ENCODE data around the gene STXBP3.
"Not testable (repeated sequence)": the region's sequence is repeated elsewhere in the genome, so short reads cannot be mapped to it uniquely, and the experiment has no call there.

The STXBP3 gene, protein sequence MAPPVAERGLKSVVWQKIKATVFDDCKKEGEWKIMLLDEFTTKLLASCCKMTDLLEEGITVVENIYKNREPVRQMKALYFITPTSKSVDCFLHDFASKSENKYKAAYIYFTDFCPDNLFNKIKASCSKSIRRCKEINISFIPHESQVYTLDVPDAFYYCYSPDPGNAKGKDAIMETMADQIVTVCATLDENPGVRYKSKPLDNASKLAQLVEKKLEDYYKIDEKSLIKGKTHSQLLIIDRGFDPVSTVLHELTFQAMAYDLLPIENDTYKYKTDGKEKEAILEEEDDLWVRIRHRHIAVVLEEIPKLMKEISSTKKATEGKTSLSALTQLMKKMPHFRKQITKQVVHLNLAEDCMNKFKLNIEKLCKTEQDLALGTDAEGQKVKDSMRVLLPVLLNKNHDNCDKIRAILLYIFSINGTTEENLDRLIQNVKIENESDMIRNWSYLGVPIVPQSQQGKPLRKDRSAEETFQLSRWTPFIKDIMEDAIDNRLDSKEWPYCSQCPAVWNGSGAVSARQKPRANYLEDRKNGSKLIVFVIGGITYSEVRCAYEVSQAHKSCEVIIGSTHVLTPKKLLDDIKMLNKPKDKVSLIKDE

GRCh38 chr1:108746382-108747170 is at the start of gene STXBP3:
TSS of gene STXBP3 (plus strand) at chr1:108746674. CDS start at chr1:108746738, 64 bp downstream.
- peak; percentile 100 for DNase-seq (ENCODE audit: low read depth in 2 of 2)

GRCh38 chr1:108699375-108700332 is 46.8 kb upstream of the STXBP3 start:
- DNase-seq (ENCODE audit: low read depth in 2 of 2): no peak

- DNase-seq (ENCODE audit: low read depth in 2 of 2): no peak
Observed at GRCh38 chr1:108701176-108701849, 45.2 kb upstream of the STXBP3 start.

DNA sequence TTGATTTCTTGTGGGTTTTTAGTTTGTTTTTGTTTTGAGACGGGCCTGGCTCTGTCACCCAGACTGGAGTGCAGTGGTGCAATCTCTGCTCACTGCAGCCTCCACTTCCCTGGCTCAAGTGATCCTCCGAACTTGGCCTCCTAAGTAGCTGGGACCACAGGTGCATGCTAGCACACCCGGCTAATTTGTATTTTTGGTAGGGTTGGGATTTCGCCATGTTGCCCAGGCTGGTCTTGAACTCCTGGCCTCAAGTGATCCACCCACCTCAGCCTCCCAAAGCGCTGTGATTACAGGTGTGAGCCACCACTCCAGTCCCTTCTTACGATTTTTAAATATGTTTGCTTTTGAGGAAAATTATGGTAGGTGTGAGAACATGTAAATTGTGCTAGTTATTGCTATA is 44.4 kb upstream of the STXBP3 start:
- DNase-seq (ENCODE audit: low read depth in 2 of 2): not testable (repeated sequence)

GRCh38 chr1:108703939-108704338 is 42.5 kb upstream of the STXBP3 start:
- DNase-seq (ENCODE audit: low read depth in 2 of 2): no peak

DNA sequence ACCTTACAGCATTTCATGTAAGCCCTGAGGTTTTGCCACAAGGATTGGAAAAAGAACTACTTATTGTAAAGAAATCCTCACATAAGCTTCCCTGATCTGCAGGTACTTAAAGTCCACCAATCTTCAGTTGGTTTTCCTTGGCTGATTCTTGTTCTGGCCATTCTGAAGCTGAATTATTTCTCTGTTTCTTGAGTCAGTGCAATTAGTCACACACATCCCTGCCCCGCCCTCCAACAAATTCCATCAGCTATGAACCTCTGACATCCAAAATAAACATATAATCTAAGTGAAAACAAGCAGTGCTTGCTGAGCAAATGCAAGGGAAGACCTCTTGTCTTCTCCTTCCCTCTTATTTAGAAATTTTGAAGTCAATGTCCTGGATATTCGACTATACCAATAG is 42.0 kb upstream of the STXBP3 start:
- DNase-seq (ENCODE audit: low read depth in 2 of 2): no peak

GRCh38 chr1:108706643-108707042 is 39.8 kb upstream of the STXBP3 start:
- no peak for DNase-seq (ENCODE audit: low read depth in 2 of 2)

- peak in 1 of 2 donors; percentile 50 for DNase-seq (ENCODE audit: low read depth in 2 of 2)
Observed at GRCh38 chr1:108708691-108709660, 37.5 kb upstream of the STXBP3 start.

DNA sequence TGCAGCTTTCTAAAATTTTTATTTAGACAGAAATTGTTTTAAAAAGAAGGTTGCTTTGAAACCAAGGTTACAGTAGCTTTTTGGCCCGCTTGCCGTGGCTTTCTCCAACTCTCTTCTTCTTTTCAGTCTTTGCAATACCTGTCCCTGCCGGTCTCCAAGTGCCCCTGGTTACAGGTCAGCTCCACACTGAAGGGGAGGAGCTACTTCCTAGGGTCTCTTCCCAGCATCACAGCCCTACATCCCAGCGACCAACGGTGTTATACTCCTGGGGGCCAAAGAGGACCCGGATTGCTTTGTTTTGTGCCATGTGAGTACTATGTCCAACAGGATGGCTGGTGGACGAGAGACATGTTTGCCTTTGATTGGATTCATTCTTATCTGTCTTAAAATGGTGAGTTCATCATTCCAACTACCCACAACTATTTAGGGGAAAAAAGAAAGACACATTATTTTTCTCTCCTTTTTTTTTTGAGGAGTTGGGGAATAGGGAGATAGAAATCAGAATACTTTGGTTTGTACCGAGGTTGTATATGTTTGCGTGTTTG is 33.8 kb upstream of the STXBP3 start, which contains the start of gene FNDC7:
TSS of gene FNDC7 (plus strand) at position 303 of the 545 bp plus-strand sequence. CDS start at position 329, 26 bp downstream.
- no peak for DNase-seq (ENCODE audit: low read depth in 2 of 2)

DNA sequence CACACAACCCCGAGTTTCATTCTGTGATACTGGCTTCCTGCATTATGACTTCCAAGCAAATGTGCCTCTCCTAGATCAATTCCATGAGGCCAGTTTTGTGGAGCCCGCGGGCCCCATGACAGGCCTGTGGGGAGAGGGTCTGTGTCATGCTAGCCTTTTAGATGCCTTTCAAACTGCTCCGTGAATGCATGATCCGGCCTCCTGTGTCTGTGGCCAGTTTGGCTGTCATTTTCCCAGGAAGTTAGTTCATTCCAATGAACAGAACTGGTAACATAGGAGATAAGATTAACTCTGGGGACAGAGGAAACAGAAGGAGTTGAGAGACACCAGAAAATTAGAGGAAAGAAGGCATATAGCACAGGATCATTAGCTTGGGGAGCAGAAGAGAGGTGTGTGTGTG is 30.5 kb upstream of the STXBP3 start:
- DNase-seq (ENCODE audit: low read depth in 2 of 2): no peak

GRCh38 chr1:108716437-108717230 is 29.8 kb upstream of the STXBP3 start:
- no peak for DNase-seq (ENCODE audit: low read depth in 2 of 2)

DNA sequence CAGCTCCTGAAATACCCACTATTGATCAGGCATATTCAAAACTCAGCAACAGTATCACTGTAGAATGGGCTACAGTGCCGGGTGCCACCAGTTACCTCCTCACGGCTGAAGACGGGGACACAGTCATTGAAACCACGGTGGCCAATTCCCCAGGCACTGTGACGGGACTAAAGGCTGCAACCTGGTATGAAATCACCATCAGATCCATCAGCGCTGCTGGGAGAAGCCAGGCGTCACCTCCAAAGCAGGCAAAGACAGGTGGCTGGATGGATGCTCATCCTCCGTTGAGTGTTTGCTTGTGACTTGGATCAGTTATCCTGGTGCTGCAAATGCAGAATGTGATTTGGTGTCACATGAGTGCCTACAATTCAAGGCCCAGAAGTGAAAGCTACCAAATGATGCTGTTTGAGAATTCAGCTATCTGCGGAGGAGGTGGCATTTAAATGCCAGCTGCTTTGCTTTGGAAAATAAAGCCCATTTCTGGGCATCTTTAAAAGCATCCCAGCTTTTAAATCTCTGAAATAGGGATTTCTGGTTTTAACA is 28.6 kb upstream of the STXBP3 start:
- no peak for DNase-seq (ENCODE audit: low read depth in 2 of 2)

- DNase-seq (ENCODE audit: low read depth in 2 of 2): no peak
Observed at GRCh38 chr1:108718927-108719655, 27.4 kb upstream of the STXBP3 start.

DNA sequence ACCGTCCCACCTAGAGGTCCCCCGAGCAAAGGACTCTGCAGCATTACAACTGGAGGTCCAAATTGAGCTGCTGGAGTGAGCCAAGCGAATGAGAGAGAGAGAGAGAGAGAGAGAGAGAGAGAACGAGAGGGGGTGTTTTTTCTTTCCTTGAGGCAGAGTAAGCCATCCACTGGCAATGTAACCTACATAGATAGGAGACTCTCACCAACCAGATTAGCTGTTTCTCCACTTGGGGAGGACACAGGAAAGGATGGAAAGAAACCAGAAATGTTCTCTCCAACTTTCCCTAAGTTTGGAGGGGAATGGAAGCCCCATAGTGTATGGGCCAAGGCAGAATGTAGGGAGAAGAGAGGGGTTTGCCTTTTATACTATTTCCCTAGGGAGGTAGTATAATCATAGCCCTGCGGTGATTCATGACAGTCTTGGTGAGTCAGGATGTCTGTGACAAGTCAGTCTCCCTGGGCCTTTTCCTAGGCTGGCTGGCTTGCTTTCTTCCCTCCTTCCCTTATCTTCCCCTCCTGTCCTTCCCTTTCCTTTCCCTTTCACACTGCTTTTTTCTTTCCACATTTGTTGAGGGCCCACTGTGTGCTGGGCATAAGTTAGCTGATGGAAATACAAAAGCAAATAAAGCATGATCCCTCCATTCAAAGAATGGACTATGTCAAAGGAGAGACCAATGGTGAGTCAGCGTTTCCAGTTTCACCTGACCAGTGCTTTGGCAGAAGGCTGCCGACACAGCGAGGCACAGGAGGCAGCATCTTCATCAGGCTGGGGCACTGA is 26.6 kb upstream of the STXBP3 start:
- no peak for DNase-seq (ENCODE audit: low read depth in 2 of 2)

DNA sequence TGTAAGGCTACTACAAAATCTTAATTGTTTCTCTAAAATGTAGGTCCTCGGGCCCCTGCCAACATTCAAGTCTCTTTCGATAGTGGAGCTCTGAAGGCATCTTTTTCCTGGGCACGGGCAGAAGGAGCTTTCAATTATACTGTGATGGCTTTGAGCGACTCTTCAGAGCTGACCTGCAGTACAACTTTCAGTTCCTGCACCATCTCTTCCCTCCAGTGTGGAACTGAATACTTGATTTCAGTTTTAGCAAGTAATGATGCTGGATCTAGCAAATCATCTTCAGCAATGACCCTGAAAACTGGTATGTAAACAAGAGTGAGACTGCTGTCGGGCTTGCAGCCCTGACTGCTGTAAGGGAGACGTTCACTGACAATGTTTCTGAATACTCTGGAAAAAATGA is 24.2 kb upstream of the STXBP3 start:
- no peak for DNase-seq (ENCODE audit: low read depth in 2 of 2)

GRCh38 chr1:108725906-108726305 is 20.6 kb upstream of the STXBP3 start:
- no peak for DNase-seq (ENCODE audit: low read depth in 2 of 2)
